IgD-negative memory B cell (primary cell): ENCODE measurements around the gene DISP3. TPM values are rescaled to one million over a fixed set of nuclear protein-coding genes. Genes with fewer than 3 reads are reported as not detected.

Experiments
- H3K27ac Mint-ChIP-seq, 3 donors: one replicate each; pipeline ENCODE4 v1.8.0; 2020 to 2022; ENCODE audit warnings: mild to moderate bottlenecking in 3 of 3, mixed read lengths in 3 of 3, moderate library complexity in 1 of 3
- H3K27me3 Mint-ChIP-seq: one replicate; pipeline ENCODE4 v1.8.0; 2021; ENCODE audit warnings: mixed read lengths
- H3K36me3 Mint-ChIP-seq: one replicate; pipeline ENCODE4 v1.8.0; 2020; ENCODE audit warnings: mild to moderate bottlenecking, mixed read lengths
- H3K4me1 Mint-ChIP-seq, 3 donors: one replicate each; pipeline ENCODE4 v1.8.0; 2020 to 2022; ENCODE audit warnings: mixed read lengths in 3 of 3, mild to moderate bottlenecking in 1 of 3
- H3K4me3 Mint-ChIP-seq, 4 donors: one replicate each; pipeline ENCODE4 v1.8.0; 2020 to 2022; ENCODE audit warnings: mild to moderate bottlenecking in 4 of 4, mixed read lengths in 4 of 4, moderate library complexity in 3 of 4
- H3K9me3 Mint-ChIP-seq, 3 donors: one replicate each; pipeline ENCODE4 v1.8.0; 2020 to 2021; ENCODE audit warnings: mixed read lengths in 3 of 3, mild to moderate bottlenecking in 1 of 3
- polyA plus RNA-seq: library from polyadenylated mRNA; unstranded; fragments of 300-500 nt; fragmentation: Illumina TruSeq; gene quantifications from one replicate; pipeline ENCODE4 v1.2.3, GENCODE V29; 2021

The DISP3 gene
- polyA plus RNA-seq, 1 donor from 2014 or later, result not detected

DNA sequence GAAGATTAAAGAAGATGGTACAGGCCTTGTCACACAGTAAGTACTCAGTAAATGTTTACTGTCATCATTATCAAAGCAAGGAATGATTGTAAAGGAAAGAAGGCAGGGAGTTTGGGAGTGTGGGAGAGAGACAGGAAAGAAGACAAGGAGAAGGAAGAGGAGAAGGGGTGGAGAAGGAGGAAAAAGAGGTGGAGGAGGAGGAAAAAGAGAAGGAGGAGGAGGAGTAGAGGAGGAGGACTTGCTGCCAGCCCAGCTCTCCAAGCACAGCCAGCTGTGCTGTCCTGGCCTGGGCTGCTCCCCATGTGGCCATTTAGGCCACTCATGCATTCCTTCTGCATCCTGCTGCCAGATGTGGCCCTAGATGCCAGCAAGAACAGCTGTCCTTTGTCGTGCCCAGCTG lies 7.5 kb upstream of the DISP3 start:
- Mint-ChIP-seq H3K27ac (no peak overlapping the region), H3K4me3 (no peak overlapping the region), H3K9me3 (no peaks in the 10 kb centered on the region), H3K4me1 (peaks cover 0 to 2% (median 0%) of the 10 kb centered on the region in 3 donors), H3K27me3 (peaks cover 15% of the 10 kb centered on the region), H3K36me3 (no peaks in the 10 kb centered on the region)

DNA sequence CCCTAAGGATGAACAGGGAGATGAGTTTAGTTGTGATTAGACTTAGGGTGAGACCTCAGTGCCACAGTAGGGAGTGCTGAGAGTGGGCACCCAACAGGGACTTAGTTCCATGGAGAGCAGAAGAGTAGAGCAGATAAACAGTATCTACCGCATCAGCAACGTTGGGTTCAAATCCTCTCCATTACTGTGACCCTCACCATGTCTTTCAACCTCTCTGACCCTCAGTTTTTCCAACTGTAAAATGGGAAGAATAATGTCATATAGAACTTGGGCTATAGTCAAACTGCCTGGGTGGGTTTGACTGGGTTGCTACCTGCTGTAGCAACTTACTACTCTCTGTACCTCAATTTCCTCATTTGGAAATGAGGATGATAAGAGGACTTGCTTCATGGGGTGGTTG lies 6.7 kb upstream of the DISP3 start:
- H3K9me3 Mint-ChIP-seq, result no peaks in the 10 kb centered on the region
- H3K36me3 Mint-ChIP-seq, result no peaks in the 10 kb centered on the region
- H3K27me3 Mint-ChIP-seq, result peaks cover 15% of the 10 kb centered on the region
- no peak overlapping the region for H3K4me3 Mint-ChIP-seq
- H3K27ac Mint-ChIP-seq, result no peak overlapping the region
- H3K4me1 Mint-ChIP-seq, result peaks cover 0 to 2% (median 0%) of the 10 kb centered on the region in 3 donors

DNA sequence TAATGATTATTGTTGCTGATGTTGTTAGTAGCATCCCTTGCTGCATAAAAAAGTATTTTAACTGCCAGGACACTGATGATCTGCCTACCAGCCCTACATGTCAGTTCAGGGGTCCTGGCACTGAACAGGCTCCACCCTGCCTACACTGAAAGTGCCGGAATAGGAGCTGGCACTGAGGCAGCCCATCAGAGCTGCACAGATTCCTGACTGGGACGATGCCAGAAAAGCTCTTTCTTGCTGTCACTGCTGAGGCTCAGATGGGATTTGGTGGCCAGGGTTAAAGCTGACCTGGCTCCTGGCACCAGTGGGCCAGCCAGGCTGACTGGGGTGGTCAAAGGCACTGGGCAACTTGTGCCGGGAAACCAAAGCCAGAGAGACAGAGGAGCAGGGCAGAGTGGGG lies 6.2 kb upstream of the DISP3 start:
- Mint-ChIP-seq H3K27me3 (peaks cover 18% of the 10 kb centered on the region), H3K4me3 (no peak overlapping the region), H3K9me3 (no peaks in the 10 kb centered on the region)

DNA sequence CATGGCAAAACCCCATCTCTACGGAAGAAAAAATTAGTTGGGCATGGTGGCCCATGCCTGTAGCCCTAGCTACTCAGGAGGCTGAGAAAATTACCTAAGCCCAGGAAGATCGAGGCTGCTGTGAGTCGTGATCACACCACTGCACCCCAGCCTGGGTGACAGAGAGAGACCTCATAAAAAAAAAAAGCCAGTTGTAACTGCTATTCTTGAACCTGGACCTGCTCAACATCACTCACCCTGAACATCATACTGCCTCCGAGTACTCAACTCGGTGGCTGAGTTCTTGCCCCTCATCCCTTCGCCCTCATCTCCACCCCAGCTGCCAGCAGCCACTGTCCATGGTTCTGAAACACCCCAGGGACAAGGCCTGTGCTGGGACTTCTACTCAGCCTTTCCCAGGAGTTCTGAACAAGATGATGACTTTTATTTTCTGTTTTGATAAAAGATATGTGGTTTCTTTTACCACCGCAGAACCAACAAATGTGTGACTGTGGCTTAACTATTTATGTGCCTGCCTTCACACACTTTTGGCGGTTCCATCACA lies 5.4 kb upstream of the DISP3 start:
- H3K27ac Mint-ChIP-seq, result no peak overlapping the region
- no peak overlapping the region for H3K4me3 Mint-ChIP-seq
- no peaks in the 10 kb centered on the region for H3K36me3 Mint-ChIP-seq
- peaks cover 25% of the 10 kb centered on the region for H3K27me3 Mint-ChIP-seq
- H3K9me3 Mint-ChIP-seq, result no peaks in the 10 kb centered on the region
- peaks cover 0 to 6% (median 4%) of the 10 kb centered on the region in 3 donors for H3K4me1 Mint-ChIP-seq

More for the DNA sequence above, 6.2 kb upstream of the DISP3 start:
- Mint-ChIP-seq H3K4me1 (peaks cover 0 to 4% (median 2%) of the 10 kb centered on the region in 3 donors), H3K36me3 (no peaks in the 10 kb centered on the region), H3K27ac (no peak overlapping the region)

DNA sequence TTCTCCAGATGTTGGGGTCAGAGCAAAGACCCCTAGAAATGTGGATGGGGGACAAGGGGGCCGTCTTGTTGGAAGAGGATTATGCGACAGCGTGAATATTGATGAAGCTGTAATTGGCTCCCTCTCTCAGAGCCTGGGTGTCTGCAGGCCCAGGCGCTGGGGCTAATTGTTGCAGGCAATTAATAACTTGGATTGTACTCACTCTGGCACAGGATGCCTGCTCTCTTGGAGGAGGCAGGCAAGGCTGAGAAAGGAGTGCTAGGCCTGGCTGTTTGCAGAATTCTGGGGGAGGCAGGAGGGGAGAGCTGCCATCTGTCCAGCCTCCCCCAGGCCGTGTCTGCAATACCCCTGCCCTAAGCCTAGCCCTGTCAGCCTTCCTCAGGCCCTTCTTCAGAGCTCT lies 4.1 kb upstream of the DISP3 start:
- H3K4me3 Mint-ChIP-seq, result no peak overlapping the region
- no peaks in the 10 kb centered on the region for H3K36me3 Mint-ChIP-seq
- peaks cover 27% of the 10 kb centered on the region for H3K27me3 Mint-ChIP-seq
- peaks cover 0 to 6% (median 4%) of the 10 kb centered on the region in 3 donors for H3K4me1 Mint-ChIP-seq
- no peaks in the 10 kb centered on the region for H3K9me3 Mint-ChIP-seq
- no peak overlapping the region for H3K27ac Mint-ChIP-seq

DNA sequence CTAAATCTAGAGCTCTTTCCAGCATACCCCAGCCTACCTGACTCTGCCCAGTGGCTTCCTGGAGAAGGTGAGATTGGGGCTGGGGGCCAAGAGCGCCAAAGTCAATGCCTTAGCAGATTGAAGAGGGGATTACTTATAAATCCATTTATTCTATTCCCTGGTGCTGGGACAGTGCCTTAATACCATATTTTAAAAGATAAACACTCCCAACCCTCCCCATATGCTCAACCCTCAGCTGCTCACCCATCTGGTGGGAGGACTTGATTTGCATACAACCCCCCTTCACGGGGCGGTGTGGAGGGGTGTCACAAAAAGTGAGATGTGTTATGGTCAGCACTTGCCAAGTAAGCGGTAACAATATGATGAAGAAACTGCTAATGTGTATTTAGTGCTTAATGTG lies 3.2 kb upstream of the DISP3 start:
- Mint-ChIP-seq H3K9me3 (no peaks in the 10 kb centered on the region), H3K4me3 (peak overlapping the region in 1 of 4 donors; percentile 55), H3K27me3 (peaks cover 31% of the 10 kb centered on the region), H3K27ac (no peak overlapping the region), H3K36me3 (peaks cover under 1% of the 10 kb centered on the region), H3K4me1 (peaks cover 4 to 11% (median 4%) of the 10 kb centered on the region in 3 donors)

DNA sequence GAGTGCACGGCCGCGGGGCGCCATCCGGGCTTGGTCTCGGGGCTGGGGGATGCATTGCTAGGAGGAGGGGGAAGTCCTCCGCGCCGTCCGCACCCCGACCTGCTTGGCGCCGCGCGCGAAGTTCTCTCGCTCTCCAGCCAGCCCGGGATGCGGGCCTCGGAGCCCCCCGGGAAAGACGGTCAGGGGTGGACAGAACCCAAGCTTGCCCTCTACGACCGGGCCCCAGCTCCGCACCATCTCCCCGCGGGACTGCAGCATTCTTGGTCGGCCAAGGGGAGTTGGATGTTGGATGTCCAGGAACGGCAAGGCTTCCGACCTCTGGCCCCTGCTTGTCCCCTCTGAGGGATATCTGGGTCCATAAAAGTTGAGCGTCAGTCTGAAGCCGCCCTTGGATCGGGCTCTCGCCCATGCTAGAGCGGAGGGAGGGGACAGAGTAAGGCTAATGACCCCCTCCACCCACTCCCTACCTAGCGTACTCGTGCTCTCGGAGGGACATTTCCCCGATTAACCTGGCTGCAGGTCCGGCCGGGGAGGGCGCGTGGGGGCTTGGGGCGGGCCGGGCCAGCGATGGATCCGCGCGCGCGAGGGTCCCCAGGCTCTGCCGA lies 522 bp downstream of the DISP3 start:
- Mint-ChIP-seq H3K27ac (no peak overlapping the region), H3K9me3 (no peaks in the 10 kb centered on the region), H3K36me3 (peaks cover 2% of the 10 kb centered on the region), H3K4me1 (peaks cover 4 to 13% (median 9%) of the 10 kb centered on the region in 3 donors), H3K4me3 (peak overlapping the region; percentile 50 to 88 (median 72)), H3K27me3 (peaks cover 45% of the 10 kb centered on the region)

DNA sequence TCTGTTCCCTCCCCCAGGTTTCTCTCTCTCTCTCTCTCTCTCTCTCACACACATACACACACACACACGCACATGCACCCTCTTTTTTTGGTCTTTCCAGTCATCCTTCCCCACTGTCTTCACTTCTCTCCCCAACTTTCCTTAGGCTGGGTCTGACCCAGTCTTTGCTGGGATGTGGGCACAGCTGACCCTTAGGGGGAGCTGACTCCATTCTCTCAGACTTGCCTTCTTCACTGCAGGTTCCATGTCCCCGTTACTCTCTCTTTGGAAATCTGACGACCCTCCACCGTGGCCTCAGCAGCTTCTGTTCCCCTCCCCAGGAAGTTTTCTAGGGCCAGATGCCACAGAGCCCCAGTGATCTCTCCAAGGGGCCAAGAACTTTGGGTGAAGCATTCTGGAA lies 2.1 kb downstream of the DISP3 start:
- peak overlapping the region in 1 of 3 donors; percentile 58 for H3K27ac Mint-ChIP-seq
- H3K36me3 Mint-ChIP-seq, result peaks cover 2% of the 10 kb centered on the region
- peaks cover 4 to 13% (median 9%) of the 10 kb centered on the region in 3 donors for H3K4me1 Mint-ChIP-seq
- peaks cover 41% of the 10 kb centered on the region for H3K27me3 Mint-ChIP-seq
- no peaks in the 10 kb centered on the region for H3K9me3 Mint-ChIP-seq
- peak overlapping the region in 3 of 4 donors; percentile 22 to 76 (median 61) for H3K4me3 Mint-ChIP-seq

DNA sequence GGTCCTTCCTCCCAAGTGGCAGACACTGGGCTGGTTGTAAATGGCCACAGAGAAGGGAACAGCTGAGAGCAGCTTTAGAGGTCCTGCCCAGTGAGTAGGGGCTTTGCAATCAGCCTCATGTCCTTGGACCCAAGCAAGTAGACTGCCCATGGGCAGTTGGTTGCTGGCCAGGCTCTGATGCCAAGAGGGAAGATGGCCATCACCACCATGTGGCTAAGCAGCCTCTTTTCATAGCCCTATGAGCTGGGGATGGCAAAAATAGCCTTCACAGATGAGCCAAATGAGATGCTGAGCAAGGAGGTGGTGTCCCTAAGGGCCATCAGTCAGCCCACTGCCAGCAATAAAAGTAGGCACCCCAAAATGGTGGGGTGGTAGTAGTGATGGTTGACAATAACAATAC lies 3.2 kb downstream of the DISP3 start:
- no peaks in the 10 kb centered on the region for H3K9me3 Mint-ChIP-seq
- H3K36me3 Mint-ChIP-seq, result peaks cover 2% of the 10 kb centered on the region
- peak overlapping the region in 3 of 4 donors; percentile 13 to 79 (median 57) for H3K4me3 Mint-ChIP-seq
- H3K27ac Mint-ChIP-seq, result no peak overlapping the region
- H3K4me1 Mint-ChIP-seq, result peaks cover 4 to 11% (median 9%) of the 10 kb centered on the region in 3 donors
- peaks cover 43% of the 10 kb centered on the region for H3K27me3 Mint-ChIP-seq

DNA sequence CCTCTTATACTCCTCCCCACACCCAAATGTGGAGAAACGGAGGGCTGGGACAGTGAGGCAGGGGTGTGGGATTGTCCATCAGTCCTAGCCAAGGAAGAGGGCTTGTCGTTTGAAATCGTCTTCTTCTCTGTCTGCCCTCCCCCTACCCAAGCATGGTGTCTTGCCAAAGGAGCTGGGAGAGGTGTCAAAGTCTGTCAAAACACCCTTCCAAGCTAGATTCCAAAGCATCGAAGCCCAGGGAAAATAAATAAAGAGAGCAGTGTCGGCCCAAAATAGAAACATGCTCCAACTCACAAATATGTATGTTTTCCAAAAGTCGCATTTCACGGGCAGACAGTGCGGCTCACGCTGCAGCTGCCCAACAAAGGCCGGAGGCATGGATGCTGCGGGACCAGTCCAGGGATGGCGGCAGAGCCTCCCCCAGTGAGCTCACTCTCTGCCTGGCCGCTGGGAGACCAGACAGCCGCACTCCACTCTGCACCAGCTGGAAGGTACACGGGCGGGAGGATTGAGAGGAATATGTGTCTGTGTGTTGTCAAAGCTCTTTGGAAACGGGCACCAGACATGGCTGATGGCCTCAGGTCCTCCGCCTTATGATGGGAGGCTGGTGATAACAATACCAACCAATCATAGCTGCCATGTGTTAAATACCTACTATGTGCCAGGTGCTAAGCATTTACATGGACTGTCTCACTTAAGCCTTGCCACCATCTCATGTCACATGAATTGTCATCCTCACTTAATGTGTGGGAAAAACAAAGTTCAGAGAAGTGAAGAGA lies 3.9 kb downstream of the DISP3 start:
- peaks cover under 1 to 9% (median 9%) of the 10 kb centered on the region in 3 donors for H3K4me1 Mint-ChIP-seq
- H3K36me3 Mint-ChIP-seq, result peaks cover 2% of the 10 kb centered on the region
- H3K9me3 Mint-ChIP-seq, result no peaks in the 10 kb centered on the region
- no peak overlapping the region for H3K27ac Mint-ChIP-seq
- peak overlapping the region in 1 of 4 donors; percentile 13 for H3K4me3 Mint-ChIP-seq
- H3K27me3 Mint-ChIP-seq, result peaks cover 41% of the 10 kb centered on the region

DNA sequence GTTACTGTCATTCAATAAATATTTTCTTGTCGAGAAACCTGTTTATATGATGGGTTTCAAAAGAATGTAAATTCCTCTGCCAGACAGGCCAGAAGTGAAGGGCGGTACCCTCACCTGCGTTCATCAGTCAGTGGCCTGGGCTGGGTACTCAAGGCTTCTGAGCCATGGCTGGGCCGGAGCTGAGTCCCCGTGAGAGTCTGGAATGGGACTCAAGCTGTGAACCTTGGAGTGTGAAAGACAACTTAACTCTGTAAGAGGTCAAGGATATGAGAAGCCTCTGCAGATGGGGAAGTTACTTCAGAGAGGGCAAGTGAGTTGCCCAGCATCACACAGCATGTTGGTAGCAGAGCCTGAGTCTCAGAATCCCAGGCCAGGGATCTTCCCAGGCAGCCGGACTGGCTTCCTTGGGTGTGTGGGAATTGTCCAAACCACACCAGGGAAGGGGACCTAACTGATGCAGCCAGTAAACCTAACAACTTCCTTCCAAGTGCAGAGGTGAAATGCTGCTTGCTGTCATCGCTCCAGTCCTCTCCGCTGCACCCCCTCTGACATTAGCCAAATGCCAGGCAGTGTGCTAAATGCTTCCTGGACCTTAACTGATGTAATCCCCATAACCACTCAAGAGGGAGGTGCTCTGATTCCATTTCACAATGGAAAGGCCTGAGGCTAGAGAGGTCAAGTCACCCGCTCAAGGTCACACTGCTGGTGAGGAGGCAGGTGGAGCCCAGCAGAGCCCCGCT lies 4.8 kb downstream of the DISP3 start:
- Mint-ChIP-seq H3K27me3 (peaks cover 35% of the 10 kb centered on the region), H3K4me1 (peaks cover 0 to 9% (median 7%) of the 10 kb centered on the region in 3 donors), H3K9me3 (no peaks in the 10 kb centered on the region), H3K36me3 (peaks cover 2% of the 10 kb centered on the region), H3K4me3 (no peak overlapping the region), H3K27ac (no peak overlapping the region)

DNA sequence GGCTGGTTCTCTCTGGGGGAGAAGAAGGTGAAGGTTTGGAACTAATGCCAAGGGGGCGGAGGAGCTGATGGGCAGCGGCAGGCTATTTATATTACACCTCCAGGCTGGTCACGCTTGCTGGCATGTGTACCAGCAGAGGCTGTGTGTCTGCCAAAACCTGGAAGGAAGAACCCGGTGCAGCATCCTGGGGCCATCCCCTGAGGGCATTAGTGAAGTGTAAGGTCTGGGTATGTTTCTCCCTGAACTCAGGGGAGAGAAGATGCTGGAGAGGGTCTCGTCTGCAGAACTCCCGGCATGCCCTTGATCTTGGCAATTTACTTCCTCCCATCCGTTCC lies 5.3 kb downstream of the DISP3 start:
- Mint-ChIP-seq H3K4me3 (no peak overlapping the region), H3K27me3 (peaks cover 37% of the 10 kb centered on the region), H3K9me3 (no peaks in the 10 kb centered on the region), H3K4me1 (peaks cover 0 to 9% (median 7%) of the 10 kb centered on the region in 3 donors), H3K27ac (no peak overlapping the region), H3K36me3 (peaks cover 2% of the 10 kb centered on the region)

DNA sequence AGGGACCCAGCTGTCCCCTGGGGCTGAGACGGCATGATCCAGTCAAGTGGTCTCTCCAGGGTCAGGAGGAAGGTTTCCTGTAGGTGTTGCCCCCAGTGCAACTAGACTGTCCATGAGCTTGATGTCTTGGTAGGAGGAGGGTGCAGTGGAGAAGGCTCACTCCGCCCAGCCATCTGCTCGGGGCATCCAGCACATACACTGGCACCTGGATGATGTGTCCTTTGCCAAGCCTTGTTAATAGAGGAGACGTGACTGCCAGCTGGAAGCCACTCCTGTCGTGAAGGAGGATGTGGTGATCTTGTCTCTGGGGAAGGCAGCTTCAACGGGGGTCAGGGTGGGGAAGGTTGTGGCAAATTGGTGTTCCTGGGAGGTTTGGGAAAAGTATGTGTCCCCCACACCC lies 6.2 kb downstream of the DISP3 start:
- Mint-ChIP-seq H3K4me3 (no peak overlapping the region), H3K27ac (no peak overlapping the region), H3K9me3 (no peaks in the 10 kb centered on the region), H3K27me3 (peaks cover 35% of the 10 kb centered on the region), H3K36me3 (peaks cover 2% of the 10 kb centered on the region), H3K4me1 (peaks cover 0 to 7% (median 6%) of the 10 kb centered on the region in 3 donors)

DNA sequence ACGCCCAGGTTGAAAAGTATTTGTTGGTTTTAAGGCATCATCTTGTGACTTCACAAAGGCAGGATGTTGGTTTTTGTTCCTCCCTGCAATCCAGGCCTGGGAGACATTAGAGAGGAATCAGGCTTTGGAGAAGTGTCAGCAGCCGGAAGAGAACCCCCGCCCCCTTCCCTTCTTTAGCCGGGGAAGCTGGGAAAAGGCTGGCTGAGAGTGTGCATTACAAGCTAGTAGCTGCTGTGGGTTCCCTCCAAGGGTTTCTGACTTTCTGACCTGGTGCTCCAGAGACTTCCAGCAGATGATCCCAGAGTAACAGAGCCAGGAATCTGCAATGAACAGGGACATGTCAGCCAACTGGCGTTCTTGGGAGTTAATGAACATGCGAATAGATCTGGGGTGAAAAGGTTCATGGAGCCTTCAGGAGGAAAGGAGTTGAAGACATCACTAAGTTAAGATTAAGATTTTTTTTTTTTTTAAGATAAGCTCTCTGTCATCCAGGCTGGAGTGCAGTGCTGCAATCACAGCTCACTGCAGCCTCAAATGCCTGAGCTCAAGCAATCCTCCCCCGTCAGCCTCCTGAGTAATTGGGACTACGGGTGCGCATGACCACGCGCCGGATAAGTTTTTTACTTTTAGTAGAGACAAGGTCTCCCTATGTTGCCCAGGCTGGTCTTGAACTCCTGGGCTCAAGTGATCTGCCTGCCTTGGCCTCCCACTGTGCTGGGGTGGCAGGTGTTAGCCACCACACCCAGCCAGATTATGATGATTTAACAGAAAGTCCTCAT lies 7.5 kb downstream of the DISP3 start:
- peaks cover 24% of the 10 kb centered on the region for H3K27me3 Mint-ChIP-seq
- no peak overlapping the region for H3K27ac Mint-ChIP-seq
- no peaks in the 10 kb centered on the region for H3K9me3 Mint-ChIP-seq
- no peaks in the 10 kb centered on the region for H3K4me1 Mint-ChIP-seq
- no peak overlapping the region for H3K4me3 Mint-ChIP-seq
- H3K36me3 Mint-ChIP-seq, result no peaks in the 10 kb centered on the region
